GM21526 (cell line): Measurements from ENCODE around the gene GOLGA5.

Source experiments
- ATAC-seq: cut with Tn5 transposase; IDR thresholded peaks from one replicate; pipeline ENCODE4 v1.9.1; 2021; ENCODE audit warnings: moderate library complexity; ENCODE audit not compliant: unreplicated experiment, low FRiP score

Gene GOLGA5

GRCh38 chr14:92874962-92875661, 81.0 kb downstream of the GOLGA5 start:
- ATAC-seq = no peak

DNA sequence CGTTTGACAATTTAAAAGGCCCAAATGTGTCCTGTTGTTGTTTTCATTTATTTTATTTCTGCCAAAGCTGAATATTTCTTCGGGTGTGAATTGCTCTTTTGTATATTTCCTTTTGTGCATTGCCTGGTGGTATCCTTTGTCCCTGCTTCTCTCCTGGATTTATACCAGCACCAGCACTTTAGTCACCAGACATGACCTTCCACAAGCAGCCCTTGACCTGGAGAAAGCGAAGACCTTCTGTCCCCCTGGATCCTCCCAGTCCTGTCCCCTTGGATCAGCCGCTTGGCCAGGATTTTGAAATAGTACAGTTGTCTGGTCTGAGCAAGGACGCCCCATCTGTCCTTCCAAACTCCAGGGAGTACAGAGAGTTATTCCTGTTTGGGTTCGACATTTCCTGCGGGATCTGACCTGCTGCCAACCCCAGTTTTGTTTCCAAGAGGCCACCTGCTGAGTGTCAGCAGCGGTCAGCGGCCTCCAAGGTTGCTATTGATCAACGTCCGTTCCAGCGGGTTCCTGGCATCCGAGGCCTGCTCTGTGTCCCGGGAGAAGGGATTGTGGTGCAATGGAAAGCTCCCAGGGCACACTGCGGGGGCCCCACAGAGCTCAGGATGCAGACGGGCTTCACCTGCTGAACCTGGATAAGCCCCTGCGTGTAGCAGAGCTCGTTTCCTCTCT, 83.8 kb downstream of the GOLGA5 start:
- no peak for ATAC-seq

DNA sequence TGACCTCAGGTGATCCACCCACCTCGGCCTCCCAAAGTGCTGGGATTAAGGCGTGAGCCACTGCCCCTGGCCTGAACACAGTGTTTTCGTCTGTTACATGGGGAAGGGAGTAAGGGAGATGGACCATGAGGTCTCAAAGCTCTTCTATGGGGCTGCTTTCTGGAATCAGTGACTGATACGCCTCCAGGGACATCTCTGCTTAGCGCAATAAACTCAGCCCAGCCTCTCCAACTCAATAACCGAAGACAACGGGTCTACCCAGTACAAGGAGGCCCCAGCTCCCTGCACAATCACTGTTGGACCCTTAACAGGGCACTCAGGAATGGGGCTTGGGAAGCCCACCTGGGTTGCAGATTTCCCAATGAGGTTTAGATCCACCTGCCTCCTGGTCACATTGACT, 86.2 kb downstream of the GOLGA5 start:
- no peak for ATAC-seq

DNA sequence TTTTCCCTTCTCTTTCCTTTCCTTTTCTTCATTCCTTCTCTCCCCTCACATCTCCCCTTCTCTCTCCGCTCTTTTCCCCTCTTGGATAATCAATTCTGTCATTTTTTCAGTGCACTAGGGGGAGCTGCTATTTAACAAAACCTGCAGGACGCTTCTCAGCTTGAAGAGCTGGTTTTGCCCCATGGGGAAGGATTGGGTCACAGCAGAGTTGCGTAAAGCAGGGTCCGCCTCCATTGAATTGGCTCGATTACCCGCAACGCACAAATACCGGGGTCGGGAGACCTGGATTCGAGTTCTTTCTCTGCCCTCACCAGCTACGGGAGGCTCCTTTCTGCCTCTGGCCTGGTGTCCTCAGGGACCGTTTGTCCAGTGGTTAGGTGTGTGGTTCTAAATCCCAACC, 86.7 kb downstream of the GOLGA5 start:
- no peak for ATAC-seq

- no peak for ATAC-seq
These were observed 89.0 kb downstream of the GOLGA5 start for GRCh38 chr14:92883066-92883465.

GRCh38 chr14:92884410-92884809, 90.3 kb downstream of the GOLGA5 start:
- ATAC-seq = no peak

DNA sequence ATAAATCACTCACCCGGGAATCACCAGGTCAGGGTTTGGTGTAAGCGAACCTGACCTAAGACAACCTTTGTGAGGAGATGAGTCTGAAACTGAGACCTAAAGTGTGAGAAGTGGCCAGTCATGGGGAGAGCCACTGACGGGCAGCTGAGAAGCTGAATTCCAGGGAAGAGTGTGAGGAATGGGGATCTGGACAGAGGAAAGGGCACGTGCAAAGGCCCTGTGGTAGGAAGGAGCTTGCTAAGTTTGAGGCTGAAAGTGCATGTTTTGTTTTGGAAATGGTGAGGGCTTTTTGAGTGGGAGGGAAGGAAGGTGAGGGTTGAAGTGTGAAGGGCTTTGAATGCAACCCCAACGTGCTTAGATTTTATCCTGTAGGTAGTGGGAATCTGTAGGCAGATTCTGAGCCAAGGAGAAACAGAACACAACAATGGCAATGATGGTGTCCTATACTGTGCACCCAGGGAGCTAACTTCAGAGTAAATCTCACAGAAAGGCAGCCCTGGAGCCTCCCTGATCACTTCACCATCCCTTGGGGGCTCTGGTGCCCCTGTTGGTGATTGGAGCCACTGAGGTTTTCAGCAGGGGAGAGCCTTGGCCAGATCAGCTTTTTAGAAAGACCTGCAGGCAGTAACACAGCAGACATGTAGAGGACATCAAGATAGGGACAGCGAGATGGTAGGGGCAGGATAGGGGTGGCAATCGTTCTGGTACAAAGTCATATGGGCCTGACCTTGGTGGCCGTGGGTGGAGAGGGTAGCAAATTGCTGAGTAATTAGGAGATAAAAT, 91.4 kb downstream of the GOLGA5 start:
- no peak for ATAC-seq

- no peak for ATAC-seq
These were observed 92.2 kb downstream of the GOLGA5 start for GRCh38 chr14:92886337-92886736.

- no peak for ATAC-seq
These were observed 93.1 kb downstream of the GOLGA5 start for GRCh38 chr14:92887157-92887556.

DNA sequence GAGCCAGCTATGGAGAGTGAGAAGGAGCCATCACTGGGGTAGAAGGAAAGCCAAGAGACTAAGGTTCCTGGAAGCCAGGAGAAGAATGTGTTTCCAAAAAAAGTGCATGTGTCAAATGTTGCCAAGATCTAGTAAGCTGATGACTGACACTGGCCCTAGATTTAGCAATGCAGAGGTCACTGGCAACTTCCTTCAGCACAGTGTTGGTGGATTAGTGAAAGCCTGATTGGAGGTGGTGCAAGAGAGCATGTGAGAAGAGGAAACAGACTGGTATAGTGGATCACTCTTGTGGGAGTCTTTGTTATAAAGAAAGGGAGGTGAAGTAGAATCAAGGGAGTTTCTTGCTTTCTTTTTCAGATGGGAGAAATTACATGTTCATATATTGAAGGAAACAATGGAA, 94.8 kb downstream of the GOLGA5 start:
- no peak for ATAC-seq
